Ovary (tissue), 9 donors: ENCODE measurements around the gene SLC1A3. TPM values are rescaled to one million over a fixed set of nuclear protein-coding genes. Genes with fewer than 3 reads are reported as not detected.

Source experiments
- DNase-seq, 5 donors: peaks; one replicate each; pipeline ENCODE4 v3.0.0-alpha.2; 2019 to 2020
- H3K27ac ChIP-seq, 2 donors: fragments of 200-600 bp; one replicate each; pipeline versions ENCODE4 v1.5.1 to v1.8.0; 2019 to 2022
- H3K27me3 ChIP-seq: fragments of 200-600 bp; one replicate; pipeline ENCODE4 v1.8.0; 2022
- H3K36me3 ChIP-seq: fragments of 200-600 bp; sonication (generic); one replicate; pipeline ENCODE4 v1.5.1; 2019
- H3K4me1 ChIP-seq: one replicate; pipeline ENCODE4 v1.8.1; 2013; ENCODE audit warnings: mild to moderate bottlenecking, moderate library complexity; ENCODE audit not compliant: insufficient read depth
- H3K4me3 ChIP-seq: fragments of 200-600 bp; sonication (generic); one replicate; pipeline ENCODE4 v1.5.1; 2017
- H3K9me3 ChIP-seq, 2 donors: fragments of 200-600 bp in 1 of 2; sonication (generic) in 1 of 2; one replicate each; pipeline versions ENCODE4 v1.5.1 to v1.8.1; 2013 to 2019; ENCODE audit warnings: mild to moderate bottlenecking in 1 of 2, moderate library complexity in 1 of 2
- CTCF ChIP-seq, 3 donors: fragments of 450-650 bp in 2 of 3; fragments of 200-600 bp in 1 of 3; IDR thresholded peaks; one replicate each; pipeline versions ENCODE4 v1.5.1 to v1.8.0; 2016 to 2022; ENCODE audit warnings: antibody characterized with exemption in 3 of 3, mild to moderate bottlenecking in 1 of 3
- EP300 ChIP-seq: sonication (generic); formaldehyde crosslinking; IDR thresholded peaks from one replicate; pipeline ENCODE4 v1.6.1; 2017; ENCODE audit warnings: antibody characterized with exemption
- POLR2A ChIP-seq: fragments of 450-650 bp; IDR thresholded peaks from one replicate; pipeline ENCODE4 v1.6.1; 2017; ENCODE audit warnings: antibody characterized with exemption, mild to moderate bottlenecking, moderate library complexity
- WGBS, 3 donors: extraction: QIAGEN DNeasy Blood & Tissue Kit in 1 of 3; methylation state at CpG; one replicate each; pipeline versions ENCODE4 v1.1.5 to v1.1.7; 2013 to 2017; 5-methylcytosine and 5-hydroxymethylcytosine counted together
- intact Hi-C, 4 donors: fragments of 100-400 bp; cut with DNase I; formaldehyde crosslinking; loops; one replicate each; pipeline versions ENCODE4 v1.11.0 to v1.15.1; 2022 to 2023
- polyA plus RNA-seq, 2 donors: library from polyadenylated mRNA; stranded (reverse); fragments of 200-250 nt in 1 of 2; fragments of 350-450 nt in 1 of 2; fragmentation: Illumina TruSeq in 1 of 2; extraction: RNeasy Lipid Tissue Mini Kit (QIAGEN cat#74804) in 1 of 2; gene quantifications; one replicate each; pipeline ENCODE4 v1.2.3, GENCODE V29; 2013 to 2014
- total RNA-seq, 7 donors: library from RNA; depleted of rRNA in 2 of 7; stranded (reverse); fragments of >200 nt in 2 of 7; fragmentation: NEBNext Ultra II Directional in 3 of 7; extraction: Animal tissue kit (Norgen Biotek cat#: 25700) in 3 of 7; gene quantifications; one replicate each; pipeline versions ENCODE4 v1.1.0 to v1.2.4, GENCODE V29; 2016 to 2023
- donor health status: DM: no; HTN: no; CAD: no; lungs with moderate emphysema.
- donor health status: DM: no; HTN: no; CAD: no.
- donor health status: Bipolar disorder and iron deficiency.
- donor health status: DM: yes; HTN: yes; CAD: no.
- donor health status: DM: no; HTN: no; CAD: no.
- donor health status: DM: yes; HTN: yes; CAD: no.

SLC1A3 gene
- total and polyA plus RNA-seq, 9 donors, result 5.2 to 72.3 (median 36.7) TPM

- intact Hi-C loops, result no loop called here
- Histone ChIP-seq H3K9me3 (no peaks in the 10 kb centered on the region), H3K27me3 (no peaks in the 10 kb centered on the region), H3K4me1 (no peaks in the 10 kb centered on the region), H3K27ac (no peak overlapping the region), H3K36me3 (no peaks in the 10 kb centered on the region), H3K4me3 (no peak overlapping the region)
- no peak for DNase-seq
- TF ChIP-seq CTCF (IDR thresholded peaks at IDR 0.05), result no peak
- TF ChIP-seq EP300, result no peak
- TF ChIP-seq POLR2A, result no peak
- 29 to 46% (median 38%) methylated on average over 5 of the region's 5 CpGs for WGBS, 3 donors
Measured at GRCh38 chr5:36660397-36661049, 54.1 kb downstream of the SLC1A3 start.

GRCh38 chr5:36661456-36662220 is 55.2 kb downstream of the SLC1A3 start:
- no peak for DNase-seq
- WGBS, 3 donors, result 90 to 91% (median 91%) methylated on average over 8 of the region's 8 CpGs
- no peak for TF ChIP-seq POLR2A
- TF ChIP-seq CTCF (IDR thresholded peaks at IDR 0.05), result no peak
- no peak for TF ChIP-seq EP300

GRCh38 chr5:36662291-36662851 is 56.0 kb downstream of the SLC1A3 start:
- DNase-seq, result no peak
- no peaks in the 10 kb centered on the region for H3K27me3 ChIP-seq
- no peak overlapping the region for H3K4me3 ChIP-seq
- intact Hi-C loops, result no loop called here
- H3K36me3 ChIP-seq, result no peaks in the 10 kb centered on the region
- H3K9me3 ChIP-seq, result no peaks in the 10 kb centered on the region
- WGBS, 3 donors, result 93 to 95% (median 94%) methylated on average over 22 of the region's 22 CpGs
- H3K27ac ChIP-seq, result no peak overlapping the region
- TF ChIP-seq EP300 (no peak), POLR2A (no peak), CTCF (IDR thresholded peaks at IDR 0.05) (no peak)
- H3K4me1 ChIP-seq, result no peaks in the 10 kb centered on the region

More at GRCh38 chr5:36661456-36662220, 55.2 kb downstream of the SLC1A3 start:
- no peaks in the 10 kb centered on the region for H3K9me3 ChIP-seq
- no peaks in the 10 kb centered on the region for H3K27me3 ChIP-seq
- H3K27ac ChIP-seq, result no peak overlapping the region
- H3K4me1 ChIP-seq, result no peaks in the 10 kb centered on the region
- no peak overlapping the region for H3K4me3 ChIP-seq
- intact Hi-C loops, result no loop called here
- no peaks in the 10 kb centered on the region for H3K36me3 ChIP-seq

GRCh38 chr5:36664766-36665165 is 58.4 kb downstream of the SLC1A3 start:
- Histone ChIP-seq H3K36me3 (no peaks in the 10 kb centered on the region), H3K27ac (no peak overlapping the region), H3K9me3 (no peaks in the 10 kb centered on the region), H3K4me3 (no peak overlapping the region), H3K27me3 (no peaks in the 10 kb centered on the region), H3K4me1 (no peaks in the 10 kb centered on the region)
- DNase-seq, result no peak
- WGBS, 3 donors, result 90 to 94% (median 92%) methylated on average over 3 of the region's 3 CpGs
- TF ChIP-seq CTCF (IDR thresholded peaks at IDR 0.05) (no peak), POLR2A (no peak), EP300 (no peak)
- intact Hi-C loops, result no loop called here
